HCT116 (cell line): ENCODE data around the gene FBXW2.
A peak's percentile ranks its signal among the peaks of the same experiment; 100 is the strongest.

Source experiments
- EZH2 ChIP-seq: fragments of 200-600 bp; sonication (generic); IDR thresholded peaks from 2 replicates; pipeline ENCODE4 v1.6.1; 2017; ENCODE audit warnings: antibody characterized with exemption, mixed run types
- FOSL1 ChIP-seq: IDR thresholded peaks from 2 replicates; pipeline ENCODE4 v1.6.1; 2012; ENCODE audit warnings: low read depth
- POLR2A ChIP-seq: IDR thresholded peaks from 2 replicates; pipeline ENCODE4 v1.7.0; 2011; ENCODE audit warnings: borderline replicate concordance; ENCODE audit not compliant: insufficient read depth, insufficient read length; ENCODE audit errors: extremely low read depth
- POLR2AphosphoS5 ChIP-seq: IDR thresholded peaks from 2 replicates; pipeline ENCODE4 v1.6.1; 2011; ENCODE audit warnings: mild to moderate bottlenecking, low read depth, low read length, moderate library complexity
- TCF7L2 ChIP-seq: IDR thresholded peaks from 2 replicates; pipeline ENCODE4 v1.7.0; 2011; ENCODE audit warnings: borderline replicate concordance, inconsistent platforms; ENCODE audit not compliant: insufficient read depth, insufficient read length; ENCODE audit errors: extremely low read depth
- TF ChIP-seq, protein P1 (sequence below), 3 experiments: fragments of 200-600 bp in 1 of 3; sonication (generic) in 1 of 3; IDR thresholded peaks in 2 of 3; conservative IDR thresholded peaks in 1 of 3; 2 replicates each; pipeline ENCODE4 v1.5.1; 2012 to 2017; ENCODE audit warnings: low read depth in 2 of 3, low read length in 2 of 3, antibody characterized with exemption in 1 of 3, borderline replicate concordance in 1 of 3, control low read depth in 1 of 3, mild to moderate bottlenecking in 1 of 3, mixed read lengths in 1 of 3, mixed run types in 1 of 3, moderate library complexity in 1 of 3; ENCODE audit not compliant: insufficient read depth in 1 of 3
- TF ChIP-seq, protein P2 (sequence below): IDR thresholded peaks from 2 replicates; pipeline ENCODE4 v1.6.1; 2012

DNA sequence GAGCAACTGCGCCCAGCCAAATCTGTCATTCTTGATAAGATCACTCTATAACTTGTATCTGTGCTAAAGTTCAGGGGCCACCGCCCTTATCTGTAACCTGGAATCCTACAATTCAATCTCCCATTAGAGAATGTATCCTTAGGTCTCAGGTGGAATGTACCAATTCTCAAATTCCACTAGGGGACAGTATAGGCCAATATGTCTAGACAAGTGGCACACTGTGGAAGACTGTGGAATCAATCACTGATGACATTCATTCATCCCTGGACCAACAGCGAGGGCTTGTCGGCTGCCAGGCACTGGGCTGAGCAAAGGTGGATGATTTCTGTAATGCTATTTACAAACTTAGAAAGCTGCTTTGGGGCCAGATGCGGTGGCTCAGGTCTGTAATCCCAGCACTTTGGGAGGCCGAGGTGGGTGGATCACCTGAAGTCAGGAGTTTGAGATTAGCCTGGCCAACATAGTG lies 50.2 kb downstream of the FBXW2 start:
- TF ChIP-seq, protein P1, sequence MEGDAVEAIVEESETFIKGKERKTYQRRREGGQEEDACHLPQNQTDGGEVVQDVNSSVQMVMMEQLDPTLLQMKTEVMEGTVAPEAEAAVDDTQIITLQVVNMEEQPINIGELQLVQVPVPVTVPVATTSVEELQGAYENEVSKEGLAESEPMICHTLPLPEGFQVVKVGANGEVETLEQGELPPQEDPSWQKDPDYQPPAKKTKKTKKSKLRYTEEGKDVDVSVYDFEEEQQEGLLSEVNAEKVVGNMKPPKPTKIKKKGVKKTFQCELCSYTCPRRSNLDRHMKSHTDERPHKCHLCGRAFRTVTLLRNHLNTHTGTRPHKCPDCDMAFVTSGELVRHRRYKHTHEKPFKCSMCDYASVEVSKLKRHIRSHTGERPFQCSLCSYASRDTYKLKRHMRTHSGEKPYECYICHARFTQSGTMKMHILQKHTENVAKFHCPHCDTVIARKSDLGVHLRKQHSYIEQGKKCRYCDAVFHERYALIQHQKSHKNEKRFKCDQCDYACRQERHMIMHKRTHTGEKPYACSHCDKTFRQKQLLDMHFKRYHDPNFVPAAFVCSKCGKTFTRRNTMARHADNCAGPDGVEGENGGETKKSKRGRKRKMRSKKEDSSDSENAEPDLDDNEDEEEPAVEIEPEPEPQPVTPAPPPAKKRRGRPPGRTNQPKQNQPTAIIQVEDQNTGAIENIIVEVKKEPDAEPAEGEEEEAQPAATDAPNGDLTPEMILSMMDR (IDR thresholded peaks at IDR 0.05 in 2 of 3, conservative IDR thresholded peaks at IDR 0.05 in 1 of 3; ENCODE audit: borderline replicate concordance in 1 of 3, insufficient read depth in 1 of 3, low read depth in 2 of 3, low read length in 2 of 3), result peak; percentile 57 to 79 (median 78); a peak in 5 of 6 replicates
- TF ChIP-seq POLR2A (no peak), FOSL1 (no peak), EZH2 (no peak), POLR2AphosphoS5 (no peak), TCF7L2 (no peak)
- TF ChIP-seq, protein P2, sequence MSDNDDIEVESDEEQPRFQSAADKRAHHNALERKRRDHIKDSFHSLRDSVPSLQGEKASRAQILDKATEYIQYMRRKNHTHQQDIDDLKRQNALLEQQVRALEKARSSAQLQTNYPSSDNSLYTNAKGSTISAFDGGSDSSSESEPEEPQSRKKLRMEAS, result no peak
